ENCODE results near the gene ITPR1.

ITPR1 gene

GRCh38 chr3:4846543-4846942, 353.4 kb downstream of the ITPR1 start:
- no peak overlapping the region for H3K4me3 ChIP-seq (ENCODE audit: low read depth, low read length)
- DNase-seq (ENCODE audit: low read depth), result no peak
- TF ChIP-seq MYC (IDR thresholded peaks at IDR 0.05; ENCODE audit: low read depth, low read length) (no peak), MAX (IDR thresholded peaks at IDR 0.05; ENCODE audit: low read depth, low read length) (no peak), CTCF (IDR thresholded peaks at IDR 0.05; ENCODE audit: low read depth, low read length) (no peak), POLR2A (IDR thresholded peaks at IDR 0.05; ENCODE audit: extremely low read depth, insufficient read length) (no peak)

- no peak for DNase-seq (ENCODE audit: low read depth)
- no peak for TF ChIP-seq MYC (IDR thresholded peaks at IDR 0.05; ENCODE audit: low read depth, low read length)
- TF ChIP-seq MAX (IDR thresholded peaks at IDR 0.05; ENCODE audit: low read depth, low read length), result no peak
- TF ChIP-seq POLR2A (IDR thresholded peaks at IDR 0.05; ENCODE audit: extremely low read depth, insufficient read length), result no peak
- TF ChIP-seq CTCF (IDR thresholded peaks at IDR 0.05; ENCODE audit: low read depth, low read length), result no peak
Observed at GRCh38 chr3:4848176-4848825, 355.2 kb downstream of the ITPR1 start.

GRCh38 chr3:4849136-4849535, 356.0 kb downstream of the ITPR1 start:
- no peak for DNase-seq (ENCODE audit: low read depth)
- TF ChIP-seq MYC (IDR thresholded peaks at IDR 0.05; ENCODE audit: low read depth, low read length), result no peak
- TF ChIP-seq POLR2A (IDR thresholded peaks at IDR 0.05; ENCODE audit: extremely low read depth, insufficient read length), result no peak
- no peak overlapping the region for H3K4me3 ChIP-seq (ENCODE audit: low read depth, low read length)

More at GRCh38 chr3:4848176-4848825, 355.2 kb downstream of the ITPR1 start:
- no peak overlapping the region for H3K4me3 ChIP-seq (ENCODE audit: low read depth, low read length)

- no peak overlapping the region for H3K4me3 ChIP-seq (ENCODE audit: low read depth, low read length)
- TF ChIP-seq POLR2A (IDR thresholded peaks at IDR 0.05; ENCODE audit: extremely low read depth, insufficient read length) (no peak), MYC (IDR thresholded peaks at IDR 0.05; ENCODE audit: low read depth, low read length) (no peak), CTCF (IDR thresholded peaks at IDR 0.05; ENCODE audit: low read depth, low read length) (no peak), MAX (IDR thresholded peaks at IDR 0.05; ENCODE audit: low read depth, low read length) (no peak)
- no peak for DNase-seq (ENCODE audit: low read depth)
Observed at GRCh38 chr3:4849739-4850138, 356.6 kb downstream of the ITPR1 start.

- no peak overlapping the region for H3K4me3 ChIP-seq (ENCODE audit: low read depth, low read length)
- DNase-seq (ENCODE audit: low read depth), result no peak
- no peak for TF ChIP-seq POLR2A (IDR thresholded peaks at IDR 0.05; ENCODE audit: extremely low read depth, insufficient read length)
- no peak for TF ChIP-seq MYC (IDR thresholded peaks at IDR 0.05; ENCODE audit: low read depth, low read length)
- TF ChIP-seq MAX (IDR thresholded peaks at IDR 0.05; ENCODE audit: low read depth, low read length), result no peak
- no peak for TF ChIP-seq CTCF (IDR thresholded peaks at IDR 0.05; ENCODE audit: low read depth, low read length)
Observed at GRCh38 chr3:4850211-4850927, 357.2 kb downstream of the ITPR1 start.

- TF ChIP-seq MAX (IDR thresholded peaks at IDR 0.05; ENCODE audit: low read depth, low read length), result no peak
- no peak for TF ChIP-seq CTCF (IDR thresholded peaks at IDR 0.05; ENCODE audit: low read depth, low read length)
- TF ChIP-seq MYC (IDR thresholded peaks at IDR 0.05; ENCODE audit: low read depth, low read length), result no peak
- TF ChIP-seq POLR2A (IDR thresholded peaks at IDR 0.05; ENCODE audit: extremely low read depth, insufficient read length), result no peak
- DNase-seq (ENCODE audit: low read depth), result no peak
- H3K4me3 ChIP-seq (ENCODE audit: low read depth, low read length), result no peak overlapping the region
Observed at GRCh38 chr3:4850928-4851265, 357.7 kb downstream of the ITPR1 start.

All from NB4 (cell line).